Upper lobe of right lung (tissue), 1 donor: ENCODE results near the gene LHFPL2. TPM values are rescaled to one million over a fixed set of nuclear protein-coding genes. Genes with fewer than 3 reads are reported as not detected.
"Not testable (repeated sequence)": the region's sequence is repeated elsewhere in the genome, so short reads cannot be mapped to it uniquely, and the experiment has no call there.

Source experiments
- ATAC-seq: fragments of 200-7000 bp; cut with Tn5 transposase; one replicate; pipeline ENCODE4 v1.9.1; 2020; ENCODE audit warnings: mild to moderate bottlenecking, moderate library complexity
- DNase-seq: peaks from one replicate; pipeline ENCODE4 v3.0.0-alpha.2; 2020
- H3K27ac ChIP-seq: fragments of 200-600 bp; one replicate; pipeline ENCODE4 v1.8.0; 2022
- H3K27me3 ChIP-seq: fragments of 200-600 bp; one replicate; pipeline ENCODE4 v1.8.0; 2022; ENCODE audit warnings: mild to moderate bottlenecking
- H3K36me3 ChIP-seq: fragments of 200-600 bp; one replicate; pipeline ENCODE4 v1.8.0; 2022
- H3K4me1 ChIP-seq: fragments of 200-600 bp; one replicate; pipeline ENCODE4 v1.8.0; 2022
- H3K4me3 ChIP-seq: fragments of 200-600 bp; one replicate; pipeline ENCODE4 v1.8.0; 2022; ENCODE audit warnings: mild to moderate bottlenecking
- H3K9me3 ChIP-seq: fragments of 200-600 bp; one replicate; pipeline ENCODE4 v1.8.0; 2022
- intact Hi-C: fragments of 100-400 bp; cut with DNase I; formaldehyde crosslinking; loops from one replicate; pipeline ENCODE4 v1.11.0; 2022
- total RNA-seq: library from RNA; stranded (reverse); fragmentation: NEBNext Ultra II Directional; extraction: Animal tissue kit (Norgen Biotek cat#: 25700); gene quantifications from one replicate; pipeline ENCODE4 v1.2.1, GENCODE V29; 2021
- TF ChIP-seq, protein P1 (sequence below): fragments of 200-600 bp; IDR thresholded peaks from one replicate; pipeline ENCODE4 v1.8.0; 2022; ENCODE audit warnings: antibody characterized with exemption
- donor health status: DM: no; HTN: yes; CAD: no; lungs with severe emphysema.

The LHFPL2 gene
- total RNA-seq, 1 donor from 2014 or later: 41.0 TPM

DNA sequence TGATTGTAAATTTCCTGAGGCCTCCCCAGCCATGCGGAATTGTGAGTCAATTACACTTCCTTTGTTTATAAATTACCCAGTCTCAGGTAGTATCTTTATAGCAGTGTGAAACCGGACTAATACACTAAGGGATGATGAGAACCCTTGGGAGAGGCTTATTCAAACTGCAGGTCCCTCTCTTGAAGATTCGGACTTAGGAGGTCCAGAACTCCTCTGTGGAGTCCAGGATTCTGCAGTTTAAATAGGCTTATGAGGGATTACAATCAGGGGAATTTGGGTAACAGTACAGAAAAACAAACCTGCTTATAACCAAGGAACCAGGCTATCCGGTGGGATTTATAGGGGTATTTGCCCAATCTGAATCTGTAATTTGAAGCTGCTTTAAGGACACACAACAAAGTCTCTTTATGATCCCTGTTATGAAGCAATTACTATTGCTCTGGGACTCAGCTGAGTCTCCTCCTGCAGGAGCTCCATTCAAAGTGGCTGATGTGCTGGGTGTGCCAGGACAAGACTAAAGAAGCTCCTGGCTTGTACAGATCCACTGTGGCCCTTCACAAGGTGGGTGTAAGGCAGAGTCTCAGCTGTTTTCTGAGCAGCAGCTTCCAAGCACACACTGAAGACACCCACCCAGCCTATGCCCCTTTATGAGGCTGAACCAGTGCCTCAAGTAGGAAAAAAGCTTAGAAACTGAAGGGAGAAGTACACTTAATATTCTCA, 41.8 kb upstream of the LHFPL2 start:
- no peak overlapping the region for H3K27ac ChIP-seq
- no peaks in the 10 kb centered on the region for H3K4me1 ChIP-seq
- H3K4me3 ChIP-seq: no peak overlapping the region
- intact Hi-C loops: no loop called here
- TF ChIP-seq, protein P1, sequence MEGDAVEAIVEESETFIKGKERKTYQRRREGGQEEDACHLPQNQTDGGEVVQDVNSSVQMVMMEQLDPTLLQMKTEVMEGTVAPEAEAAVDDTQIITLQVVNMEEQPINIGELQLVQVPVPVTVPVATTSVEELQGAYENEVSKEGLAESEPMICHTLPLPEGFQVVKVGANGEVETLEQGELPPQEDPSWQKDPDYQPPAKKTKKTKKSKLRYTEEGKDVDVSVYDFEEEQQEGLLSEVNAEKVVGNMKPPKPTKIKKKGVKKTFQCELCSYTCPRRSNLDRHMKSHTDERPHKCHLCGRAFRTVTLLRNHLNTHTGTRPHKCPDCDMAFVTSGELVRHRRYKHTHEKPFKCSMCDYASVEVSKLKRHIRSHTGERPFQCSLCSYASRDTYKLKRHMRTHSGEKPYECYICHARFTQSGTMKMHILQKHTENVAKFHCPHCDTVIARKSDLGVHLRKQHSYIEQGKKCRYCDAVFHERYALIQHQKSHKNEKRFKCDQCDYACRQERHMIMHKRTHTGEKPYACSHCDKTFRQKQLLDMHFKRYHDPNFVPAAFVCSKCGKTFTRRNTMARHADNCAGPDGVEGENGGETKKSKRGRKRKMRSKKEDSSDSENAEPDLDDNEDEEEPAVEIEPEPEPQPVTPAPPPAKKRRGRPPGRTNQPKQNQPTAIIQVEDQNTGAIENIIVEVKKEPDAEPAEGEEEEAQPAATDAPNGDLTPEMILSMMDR: no peak
- no peaks in the 10 kb centered on the region for H3K27me3 ChIP-seq
- no peak for ATAC-seq
- no peaks in the 10 kb centered on the region for H3K9me3 ChIP-seq
- no peaks in the 10 kb centered on the region for H3K36me3 ChIP-seq
- DNase-seq: no peak

DNA sequence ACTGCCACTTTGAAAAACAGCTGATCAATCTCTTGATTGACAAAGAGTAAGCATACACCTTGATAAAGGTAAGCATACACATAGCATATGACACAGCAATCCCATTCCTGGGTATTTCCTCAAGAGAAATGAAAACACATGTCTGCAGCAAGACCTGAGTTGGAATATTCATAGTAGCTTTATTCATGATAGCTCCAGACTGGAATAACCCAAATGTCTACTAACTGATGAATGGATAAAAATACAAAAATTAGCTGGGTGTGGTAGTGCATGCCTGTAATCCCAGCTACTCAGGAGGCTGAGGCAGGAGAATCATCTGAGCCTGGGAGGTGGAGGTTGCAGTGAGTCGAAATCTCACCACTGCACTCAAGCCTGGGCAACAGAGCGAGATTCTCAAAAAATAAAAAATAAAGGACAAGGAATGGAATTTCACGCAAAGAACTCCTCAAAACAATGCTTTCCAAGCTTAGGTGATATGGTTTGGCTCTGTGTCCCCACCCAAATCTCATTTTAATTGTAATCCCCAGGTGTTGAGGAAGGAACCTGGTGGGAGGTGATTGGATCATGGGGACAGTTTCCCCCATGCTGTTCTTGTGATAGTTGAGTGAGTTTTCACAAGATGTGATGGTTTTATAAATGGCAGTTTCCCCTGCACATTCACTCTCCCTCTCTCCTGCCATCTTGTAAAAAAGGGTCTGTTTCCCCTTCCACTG, 41.1 kb upstream of the LHFPL2 start:
- ATAC-seq (no peak), DNase-seq (no peak)
- no peaks in the 10 kb centered on the region for H3K27me3 ChIP-seq
- intact Hi-C loops: no loop called here
- H3K4me1 ChIP-seq: no peaks in the 10 kb centered on the region
- H3K9me3 ChIP-seq: no peaks in the 10 kb centered on the region
- no peak overlapping the region for H3K27ac ChIP-seq
- TF ChIP-seq, protein P1: no peak
- no peak overlapping the region for H3K4me3 ChIP-seq
- H3K36me3 ChIP-seq: no peaks in the 10 kb centered on the region

DNA sequence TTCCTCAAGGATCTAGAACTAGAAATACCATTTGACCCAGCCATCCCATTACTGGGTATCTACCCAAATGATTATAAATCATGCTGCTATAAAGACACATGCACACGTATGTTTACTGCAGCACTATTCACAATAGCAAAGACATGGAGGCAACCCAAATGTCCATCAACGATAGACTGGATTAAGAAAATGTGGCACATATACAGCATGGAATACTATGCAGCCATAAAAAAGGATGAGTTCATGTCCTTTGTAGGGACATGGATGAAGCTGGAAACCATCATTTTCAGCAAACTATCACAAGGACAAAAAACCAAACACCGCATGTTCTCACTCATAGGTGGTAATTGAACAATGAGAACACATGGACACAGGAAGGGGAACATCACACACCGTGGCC, 38.9 kb upstream of the LHFPL2 start:
- ATAC-seq, H3K36me3 ChIP-seq, H3K4me3 ChIP-seq, intact Hi-C loops, H3K4me1 ChIP-seq, H3K27ac ChIP-seq, H3K27me3 ChIP-seq, DNase-seq, H3K9me3 ChIP-seq: not testable (repeated sequence)

DNA sequence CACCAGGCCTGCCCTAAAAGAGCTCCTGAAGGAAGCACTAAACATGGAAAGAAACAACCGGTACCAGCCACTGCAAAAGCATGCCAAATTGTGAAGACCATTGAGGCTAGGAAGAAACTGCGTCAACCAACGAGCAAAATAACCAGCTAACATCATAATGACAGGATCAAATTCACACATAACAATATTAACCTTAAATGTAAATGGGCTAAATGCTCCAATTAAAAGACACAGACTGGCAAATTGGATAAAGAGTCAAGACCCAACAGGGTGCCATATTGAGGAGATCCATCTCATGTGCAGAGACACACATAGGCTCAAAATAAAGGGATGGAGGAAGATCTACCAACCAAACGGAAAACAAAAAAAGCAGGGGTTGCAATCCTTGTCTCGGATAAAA, 35.3 kb upstream of the LHFPL2 start:
- intact Hi-C loops, H3K4me3 ChIP-seq, H3K27me3 ChIP-seq, H3K4me1 ChIP-seq, H3K36me3 ChIP-seq, DNase-seq, H3K9me3 ChIP-seq, ATAC-seq, H3K27ac ChIP-seq: not testable (repeated sequence)

DNA sequence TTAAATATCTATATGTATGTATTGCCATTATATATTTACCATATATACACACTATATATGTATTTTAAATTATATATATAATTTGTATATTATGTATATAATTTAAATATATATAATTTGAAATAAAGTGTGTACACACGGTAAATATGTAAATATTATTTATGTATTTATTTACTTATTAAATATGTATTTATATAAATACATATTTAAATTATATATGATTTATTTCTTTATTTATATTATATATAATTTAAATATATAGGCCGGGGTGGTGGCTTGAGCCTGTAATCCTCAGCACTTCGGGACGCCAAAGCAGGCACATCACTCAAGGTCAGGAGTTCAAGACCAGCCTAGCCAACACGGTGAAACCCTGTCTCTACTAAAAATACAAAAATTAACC, 31.3 kb upstream of the LHFPL2 start:
- Histone ChIP-seq H3K4me3 (no peak overlapping the region), H3K4me1 (no peaks in the 10 kb centered on the region)

DNA sequence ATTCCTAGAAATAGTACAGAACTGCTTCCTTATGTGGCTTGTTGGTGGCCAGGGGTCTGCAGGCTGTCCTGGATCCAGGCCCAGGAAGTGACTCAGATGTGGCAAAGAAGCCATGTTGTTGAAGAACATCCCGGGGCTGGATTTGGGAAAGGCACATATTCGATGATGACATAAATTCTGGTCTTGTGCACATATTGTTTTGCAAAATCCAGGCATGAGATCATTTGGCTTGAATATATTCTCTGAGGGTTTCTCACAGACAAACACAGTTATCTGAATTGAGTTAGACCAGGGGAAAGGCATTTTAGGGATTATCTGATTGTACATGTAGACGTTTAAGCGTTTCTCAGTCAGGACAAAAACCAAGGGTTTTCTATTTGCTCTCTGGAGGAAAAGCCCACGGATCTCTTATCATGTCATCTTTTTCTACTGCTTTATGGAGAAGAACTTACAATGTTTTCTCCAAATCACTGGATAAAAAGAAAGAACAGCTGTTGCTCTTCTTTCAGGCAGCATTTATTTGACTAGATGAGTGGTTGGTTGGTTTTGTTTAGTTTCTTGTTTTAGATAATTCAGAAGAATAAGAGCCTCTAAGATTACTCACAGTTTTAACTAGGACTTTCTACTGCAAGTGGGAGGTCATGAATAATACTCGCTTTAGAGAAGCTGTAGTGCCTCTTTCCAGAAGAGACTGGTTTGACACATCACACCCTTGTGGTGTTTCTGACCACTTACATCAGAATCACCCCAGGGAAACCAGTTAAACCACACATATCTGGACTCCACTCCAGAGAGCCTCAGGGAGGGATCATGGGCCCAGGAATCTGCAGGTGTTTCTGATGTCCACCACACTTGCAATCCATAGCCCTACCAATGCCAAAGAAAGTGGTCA, 29.5 kb upstream of the LHFPL2 start:
- H3K4me1 ChIP-seq: no peaks in the 10 kb centered on the region

More for the DNA sequence above, 31.3 kb upstream of the LHFPL2 start:
- H3K36me3 ChIP-seq: no peaks in the 10 kb centered on the region
- intact Hi-C loops: no loop called here
- ATAC-seq: no peak
- DNase-seq: no peak
- H3K27ac ChIP-seq: no peak overlapping the region
- TF ChIP-seq, protein P1: no peak
- no peaks in the 10 kb centered on the region for H3K9me3 ChIP-seq
- no peaks in the 10 kb centered on the region for H3K27me3 ChIP-seq

More for the DNA sequence above, 29.5 kb upstream of the LHFPL2 start:
- Histone ChIP-seq H3K27me3 (no peaks in the 10 kb centered on the region), H3K4me3 (no peak overlapping the region), H3K36me3 (no peaks in the 10 kb centered on the region), H3K27ac (no peak overlapping the region), H3K9me3 (no peaks in the 10 kb centered on the region)
- DNase-seq (no peak), ATAC-seq (peak; percentile 55)
- TF ChIP-seq, protein P1: no peak
- intact Hi-C loops: no loop called here
